K562 (cell line): ENCODE results near the gene BCAM. TPM values are rescaled to one million over a fixed set of nuclear protein-coding genes. Genes with fewer than 3 reads are reported as not detected.

Experiments
- DDX20 ChIP-seq: fragments of 450-650 bp; IDR thresholded peaks from 2 replicates; pipeline ENCODE4 v1.6.1; 2016; ENCODE audit warnings: missing genetic modification characterization, low read depth, mild to moderate bottlenecking, missing compliant biosample characterization, moderate library complexity
- EGR1 ChIP-seq: fragments of 450-650 bp; conservative IDR thresholded peaks from 2 replicates; pipeline ENCODE4 v1.6.1; 2017; ENCODE audit warnings: mild to moderate bottlenecking
- GTF2E2 ChIP-seq: fragments of 200-800 bp; sonication (Bioruptor generic); IDR thresholded peaks from 2 replicates; pipeline ENCODE4 v1.6.1; 2016; ENCODE audit warnings: missing genetic modification characterization, missing compliant biosample characterization
- HDAC8 ChIP-seq: fragments of 450-650 bp; IDR thresholded peaks from 2 replicates; pipeline ENCODE4 v1.6.1; 2016; ENCODE audit warnings: mild to moderate bottlenecking, missing genetic modification characterization, moderate library complexity, missing compliant biosample characterization
- HNRNPLL ChIP-seq: fragments of 200-400 bp; formaldehyde crosslinking; IDR thresholded peaks from 2 replicates; pipeline ENCODE4 v1.6.1; 2017; ENCODE audit warnings: low read length, low read depth, mild to moderate bottlenecking; ENCODE audit not compliant: poor library complexity, severe bottlenecking
- KAT2B ChIP-seq: IDR thresholded peaks from one replicate; pipeline ENCODE4 v1.6.1; 2012; ENCODE audit warnings: low read depth, mild to moderate bottlenecking, control low read depth, inconsistent platforms, low read length, moderate library complexity
- MAFG ChIP-seq: fragments of 450-650 bp; conservative IDR thresholded peaks from 2 replicates; pipeline ENCODE4 v1.6.1; 2016; ENCODE audit warnings: missing genetic modification characterization, missing compliant biosample characterization
- MTF1 ChIP-seq: fragments of 250-450 bp; sonication (Bioruptor Pico); IDR thresholded peaks from 2 replicates; pipeline ENCODE4 v1.9.0; 2021; ENCODE audit warnings: moderate library complexity, mild to moderate bottlenecking, inconsistent platforms, borderline replicate concordance
- PHF21A ChIP-seq: fragments of 450-650 bp; IDR thresholded peaks from 2 replicates; pipeline ENCODE4 v1.6.1; 2017; ENCODE audit warnings: low read depth, borderline replicate concordance
- PML ChIP-seq: IDR thresholded peaks from 2 replicates; pipeline ENCODE4 v1.6.1; 2012; ENCODE audit warnings: low read length, inconsistent platforms
- PTTG1 ChIP-seq: fragments of 450-650 bp; IDR thresholded peaks from 2 replicates; pipeline ENCODE4 v1.6.1; 2016; ENCODE audit warnings: low read depth, mild to moderate bottlenecking, missing genetic modification characterization, missing compliant biosample characterization
- RBM15 ChIP-seq: fragments of 200-400 bp; formaldehyde crosslinking; IDR thresholded peaks from 2 replicates; pipeline ENCODE4 v1.6.1; 2018; ENCODE audit warnings: mild to moderate bottlenecking, low read length, moderate library complexity; ENCODE audit not compliant: insufficient read depth
- RBM22 ChIP-seq: fragments of 200-400 bp; formaldehyde crosslinking; IDR thresholded peaks from 2 replicates; pipeline ENCODE4 v1.6.1; 2018; ENCODE audit warnings: low read length, low read depth; ENCODE audit not compliant: poor library complexity, severe bottlenecking
- RHOXF2B ChIP-seq: fragments of 250-450 bp; sonication (Bioruptor Pico); conservative IDR thresholded peaks from 2 replicates; pipeline ENCODE4 v1.5.1; 2021
- SMARCB1 ChIP-seq: IDR thresholded peaks from 2 replicates; pipeline ENCODE4 v1.6.1; 2011; ENCODE audit warnings: improper control_type of control experiment, low read depth; ENCODE audit not compliant: insufficient read length
- SREBF2 ChIP-seq: sonication (generic); formaldehyde crosslinking; IDR thresholded peaks from 2 replicates; pipeline ENCODE4 v1.4.0; 2020; ENCODE audit warnings: mild to moderate bottlenecking, missing genetic modification reagents
- STAT5B ChIP-seq: fragments of 250-450 bp; sonication (Bioruptor Pico); IDR thresholded peaks from 2 replicates; pipeline ENCODE4 v1.8.0; 2021; ENCODE audit warnings: mild to moderate bottlenecking, inconsistent platforms
- ZBED1 ChIP-seq: IDR thresholded peaks from 2 replicates; pipeline ENCODE4 v1.6.1; 2014
- ZMIZ1 ChIP-seq, 2 experiments: fragments of 150-350 bp in 1 of 2; IDR thresholded peaks; 2 replicates each; pipeline ENCODE4 v1.6.1; 2012 to 2016; ENCODE audit warnings: low read depth in 2 of 2, low read length in 2 of 2, mild to moderate bottlenecking in 1 of 2, moderate library complexity in 1 of 2
- ZNF12 ChIP-seq: sonication (generic); formaldehyde crosslinking; IDR thresholded peaks from 2 replicates; pipeline ENCODE4 v1.4.0; 2020; ENCODE audit warnings: mild to moderate bottlenecking, missing genetic modification reagents
- ZNF354B ChIP-seq: fragments of 250-450 bp; sonication (Bioruptor Pico); IDR thresholded peaks from 2 replicates; pipeline ENCODE4 v1.4.0; 2020
- ZNF398 ChIP-seq: fragments of 250-450 bp; sonication (Bioruptor Pico); IDR thresholded peaks from 2 replicates; pipeline ENCODE4 v1.8.0; 2021; ENCODE audit warnings: moderate library complexity, mild to moderate bottlenecking, inconsistent platforms
- polyA plus RNA-seq, 8 experiments: library from polyadenylated mRNA; depleted of rRNA in 4 of 8; stranded (reverse) in 5 of 8; unstranded in 3 of 8; fragments of >200 nt; fragmentation: Nextera tagmentation in 2 of 8; fragmentation: Illumina TruSeq in 1 of 8; extraction: Ambion mirVana in 2 of 8; extraction: Trizol in 1 of 8; gene quantifications; 2 replicates each; pipeline versions ENCODE4 v1.2.1 to v1.2.3, GENCODE V29; 2011 to 2014; ENCODE audit warnings: inconsistent platforms in 1 of 8, missing spikeins in 1 of 8
- total RNA-seq, 7 experiments: library from RNA; depleted of rRNA in 6 of 7; stranded (reverse); fragments of >200 nt in 6 of 7; fragmentation: Illumina TruSeq in 2 of 7; extraction: Trizol in 2 of 7; gene quantifications; 2 replicates each; pipeline versions ENCODE4 v1.2.1 to v1.2.3, GENCODE V29; 2011 to 2021; ENCODE audit warnings: low replicate concordance in 1 of 7
- TF ChIP-seq, protein P1 (sequence below): fragments of 450-650 bp; formaldehyde crosslinking; IDR thresholded peaks from 2 replicates; pipeline ENCODE4 v1.4.0; 2020; ENCODE audit warnings: mild to moderate bottlenecking, moderate library complexity

Gene BCAM
- total and polyA plus RNA-seq, 9 of the 15 experiments (the other 6 are each of a cell fraction or from before 2014, with no cell fraction given), result 0.07 to 1.3 (median 0.33) TPM; not detected in 2

GRCh38 chr19:44845612-44846454 lies 36.9 kb downstream of the BCAM start, which contains the start of gene NECTIN2 (continued):
- TF ChIP-seq ZNF398 (CRISPR knock-in tag) (no peak), EGR1 (no peak; the same call in 1 of the 2 replicates), DDX20 (no peak), RHOXF2B (CRISPR knock-in tag) (no peak), MAFG (tag) (no peak), PML (no peak), ZNF354B (no peak), MTF1 (CRISPR knock-in tag) (no peak), RBM22 (no peak), ZNF12 (CRISPR knock-in tag) (no peak), SMARCB1 (no peak), HNRNPLL (no peak), RBM15 (no peak), STAT5B (CRISPR knock-in tag) (no peak), HDAC8 (tag) (no peak), GTF2E2 (tag) (no peak), PTTG1 (no peak), PHF21A (no peak), KAT2B (no peak), SREBF2 (no peak), ZMIZ1 (IDR thresholded peaks at IDR 0.05; ENCODE audit: low read depth in 2 of 2, low read length in 2 of 2) (no peak), ZBED1 (no peak)
- TF ChIP-seq, protein P1, sequence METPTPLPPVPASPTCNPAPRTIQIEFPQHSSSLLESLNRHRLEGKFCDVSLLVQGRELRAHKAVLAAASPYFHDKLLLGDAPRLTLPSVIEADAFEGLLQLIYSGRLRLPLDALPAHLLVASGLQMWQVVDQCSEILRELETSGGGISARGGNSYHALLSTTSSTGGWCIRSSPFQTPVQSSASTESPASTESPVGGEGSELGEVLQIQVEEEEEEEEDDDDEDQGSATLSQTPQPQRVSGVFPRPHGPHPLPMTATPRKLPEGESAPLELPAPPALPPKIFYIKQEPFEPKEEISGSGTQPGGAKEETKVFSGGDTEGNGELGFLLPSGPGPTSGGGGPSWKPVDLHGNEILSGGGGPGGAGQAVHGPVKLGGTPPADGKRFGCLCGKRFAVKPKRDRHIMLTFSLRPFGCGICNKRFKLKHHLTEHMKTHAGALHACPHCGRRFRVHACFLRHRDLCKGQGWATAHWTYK (CRISPR knock-in tag), result no peak; the same call in none of the 2 replicates
